Central memory CD8-positive, alpha-beta T cell (primary cell): ENCODE data around the gene S100A10.

Source experiments
- ATAC-seq: fragments of 150-1000 bp; cut with Tn5 transposase; replicated peaks from 2 replicates; pipeline ENCODE4 v1.10.0; 2022; ENCODE audit warnings: mild to moderate bottlenecking, moderate FRiP score, moderate number of reproducible peaks; ENCODE audit not compliant: poor library complexity, severe bottlenecking; ENCODE audit errors: extremely low read depth
- DNase-seq, 2 donors: peaks; one replicate each; pipeline ENCODE4 v3.0.0; 2021; ENCODE audit warnings: low spot score in 2 of 2
- H3K27ac Mint-ChIP-seq: one replicate; pipeline ENCODE4 v1.8.0; 2022; ENCODE audit warnings: low read depth, mild to moderate bottlenecking, moderate library complexity, mixed read lengths
- H3K27me3 Mint-ChIP-seq: one replicate; pipeline ENCODE4 v1.8.0; 2022; ENCODE audit warnings: mixed read lengths
- H3K36me3 Mint-ChIP-seq: one replicate; pipeline ENCODE4 v1.8.0; 2022; ENCODE audit warnings: mild to moderate bottlenecking, moderate library complexity, mixed read lengths; ENCODE audit not compliant: insufficient read depth
- H3K4me1 Mint-ChIP-seq: one replicate; pipeline ENCODE4 v1.8.0; 2022; ENCODE audit warnings: mixed read lengths
- H3K4me3 Mint-ChIP-seq: one replicate; pipeline ENCODE4 v1.8.0; 2022; ENCODE audit warnings: mild to moderate bottlenecking, moderate library complexity, mixed read lengths
- H3K9me3 Mint-ChIP-seq: one replicate; pipeline ENCODE4 v1.8.0; 2022; ENCODE audit warnings: mixed read lengths

Gene S100A10

DNA sequence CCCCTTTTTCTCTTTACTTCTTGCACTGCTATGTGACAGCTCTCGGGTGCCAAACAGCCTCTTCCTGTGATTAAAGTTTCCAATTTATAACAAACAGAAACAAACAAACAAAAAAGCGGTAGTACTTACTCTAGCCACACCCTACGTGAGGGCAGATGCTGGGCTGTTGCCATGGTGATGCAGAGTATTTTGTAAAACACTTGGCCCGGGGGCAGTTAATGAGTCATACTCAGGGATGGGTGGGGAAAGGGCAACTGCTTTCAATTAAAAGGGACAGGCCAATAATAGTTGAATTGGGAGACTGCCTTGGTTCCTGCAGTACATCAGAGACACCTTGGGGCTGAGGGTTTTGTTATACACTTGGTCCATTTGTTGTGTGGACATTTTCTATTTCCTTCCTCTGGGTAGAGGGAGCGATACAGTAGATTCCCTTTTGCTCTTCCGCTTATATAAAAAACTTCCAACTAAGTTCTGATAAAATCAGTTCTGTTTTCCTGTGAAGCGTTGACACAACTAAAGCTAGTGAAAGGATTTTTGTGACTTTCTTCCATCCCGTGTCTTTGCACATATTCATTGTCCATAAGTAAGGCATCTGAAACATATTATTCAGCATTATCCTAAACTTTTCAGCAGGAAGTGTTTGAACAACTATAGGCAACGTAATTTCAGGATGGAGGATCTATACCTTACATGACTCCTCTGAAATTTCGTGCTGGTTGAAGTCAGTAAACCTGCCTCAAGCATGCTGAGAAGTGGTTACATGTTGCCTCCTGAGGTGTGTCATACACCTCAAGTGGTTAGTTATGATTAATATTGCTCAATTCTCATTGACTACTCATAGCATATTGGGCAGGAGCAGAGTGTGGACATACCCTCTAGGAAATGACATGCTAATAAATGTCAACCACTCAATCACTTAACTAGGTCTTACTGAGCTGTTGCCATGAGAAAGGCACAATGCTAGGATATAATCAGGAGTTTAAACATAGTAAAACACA is 47.6 kb downstream of the S100A10 start:
- H3K36me3 Mint-ChIP-seq: peaks cover 15% of the 10 kb centered on the region
- H3K27me3 Mint-ChIP-seq: no peaks in the 10 kb centered on the region
- DNase-seq (peak; percentile 67 to 93), ATAC-seq (peak; percentile 89)
- peak overlapping the region; percentile 58 for H3K4me3 Mint-ChIP-seq
- H3K4me1 Mint-ChIP-seq: peaks cover 33% of the 10 kb centered on the region
- no peaks in the 10 kb centered on the region for H3K9me3 Mint-ChIP-seq
- peak overlapping the region; percentile 97 for H3K27ac Mint-ChIP-seq

DNA sequence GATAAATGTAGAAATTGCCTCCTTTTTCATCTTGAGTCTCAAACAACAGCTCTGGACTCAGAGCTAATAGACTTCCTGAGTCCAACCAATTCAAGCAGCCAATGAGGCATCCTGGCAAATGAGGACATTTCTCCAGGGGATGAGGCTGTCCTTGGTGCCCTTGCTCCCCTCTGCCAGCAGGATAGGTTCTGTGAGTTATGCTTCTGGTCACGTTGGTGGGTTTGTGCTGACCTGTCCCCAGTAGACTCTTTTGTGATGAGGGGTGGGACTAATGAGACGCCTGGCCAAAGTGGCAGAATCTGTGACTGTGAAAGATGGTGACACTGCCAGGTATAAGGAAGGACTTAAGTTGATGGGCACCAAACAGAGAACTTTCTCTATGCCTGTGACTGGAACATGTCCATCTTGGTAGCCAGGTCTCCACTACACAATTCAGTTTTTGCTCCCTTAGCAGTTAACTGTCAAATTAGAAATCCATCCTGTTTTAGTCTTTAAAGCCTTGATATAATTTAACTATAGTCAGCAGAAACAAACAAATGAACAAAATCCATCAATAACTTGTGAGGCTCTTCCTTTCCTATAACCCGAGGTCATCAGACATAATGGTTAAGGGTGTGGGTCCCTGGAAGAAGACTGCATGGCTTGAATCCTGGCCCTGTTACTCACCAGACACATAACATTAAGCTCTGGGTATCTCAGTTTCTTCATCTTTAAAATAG is 48.6 kb downstream of the S100A10 start:
- Mint-ChIP-seq H3K4me3 (peak overlapping the region; percentile 58), H3K4me1 (peaks cover 34% of the 10 kb centered on the region)
- ATAC-seq: no peak

DNA sequence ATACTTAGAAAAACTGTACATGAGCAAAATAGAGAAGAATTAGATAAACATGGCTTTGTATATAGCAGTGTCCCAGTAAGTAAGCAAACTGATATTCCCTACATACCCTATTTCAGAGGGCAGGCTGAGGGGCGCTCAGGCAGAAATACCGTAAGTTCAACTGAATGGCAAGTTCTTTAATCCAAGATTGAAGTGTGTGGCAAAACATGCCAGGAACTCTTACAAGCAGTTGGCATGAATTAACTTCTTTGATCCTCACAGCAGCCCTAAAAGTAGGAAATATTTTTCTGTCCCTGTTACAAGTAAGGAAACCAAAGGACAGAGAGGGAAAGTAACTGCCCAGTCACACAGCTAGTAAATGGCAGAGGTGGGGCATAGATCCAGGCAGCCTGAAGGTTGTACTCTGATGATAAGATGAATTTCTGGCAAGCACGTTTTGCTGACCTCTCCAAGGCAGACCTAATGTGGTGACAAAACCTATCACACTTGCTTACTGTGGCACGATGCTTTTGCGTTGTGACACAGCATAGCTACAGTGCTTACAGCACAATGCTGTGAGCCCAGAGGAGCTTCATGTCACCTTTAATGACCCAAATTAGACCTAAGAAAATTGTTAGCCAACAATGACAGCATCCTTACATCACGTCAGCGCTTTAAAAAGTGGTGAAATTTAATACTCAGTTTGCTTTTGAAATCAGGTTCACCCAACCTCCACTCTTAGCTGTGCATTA is 49.4 kb downstream of the S100A10 start:
- no peak for DNase-seq
- Mint-ChIP-seq H3K4me1 (peaks cover 33% of the 10 kb centered on the region), H3K27me3 (no peaks in the 10 kb centered on the region), H3K36me3 (peaks cover 17% of the 10 kb centered on the region), H3K27ac (peak overlapping the region; percentile 97), H3K4me3 (no peak overlapping the region), H3K9me3 (no peaks in the 10 kb centered on the region)
- ATAC-seq: no peak

More for the DNA sequence above, 48.6 kb downstream of the S100A10 start:
- no peak for DNase-seq
- H3K27ac Mint-ChIP-seq: peak overlapping the region; percentile 97
- no peaks in the 10 kb centered on the region for H3K27me3 Mint-ChIP-seq
- H3K36me3 Mint-ChIP-seq: peaks cover 17% of the 10 kb centered on the region
- H3K9me3 Mint-ChIP-seq: no peaks in the 10 kb centered on the region

DNA sequence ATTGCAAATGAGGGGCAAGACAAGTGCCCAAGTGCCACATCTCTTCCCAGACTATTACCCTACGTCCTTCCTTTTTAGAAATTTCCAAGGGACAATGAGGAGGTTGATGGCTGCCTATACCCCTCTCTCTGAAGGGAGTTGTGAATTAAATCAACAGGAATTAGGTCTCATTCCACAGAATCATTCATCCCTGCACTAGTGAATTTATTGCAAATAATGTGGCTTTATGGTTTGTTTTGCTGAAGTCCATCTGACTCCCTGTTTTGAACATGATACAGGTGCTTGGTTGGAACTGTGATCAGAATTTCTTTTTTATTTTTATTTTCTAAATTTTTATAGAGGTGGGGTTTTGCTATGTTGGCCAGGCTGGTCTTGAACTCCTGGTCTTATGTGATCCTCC is 50.1 kb downstream of the S100A10 start:
- ATAC-seq (no peak), DNase-seq (no peak)
- Mint-ChIP-seq H3K27me3 (no peaks in the 10 kb centered on the region), H3K36me3 (peaks cover 17% of the 10 kb centered on the region), H3K4me1 (peaks cover 29% of the 10 kb centered on the region), H3K4me3 (no peak overlapping the region), H3K9me3 (no peaks in the 10 kb centered on the region), H3K27ac (peak overlapping the region; percentile 97)

DNA sequence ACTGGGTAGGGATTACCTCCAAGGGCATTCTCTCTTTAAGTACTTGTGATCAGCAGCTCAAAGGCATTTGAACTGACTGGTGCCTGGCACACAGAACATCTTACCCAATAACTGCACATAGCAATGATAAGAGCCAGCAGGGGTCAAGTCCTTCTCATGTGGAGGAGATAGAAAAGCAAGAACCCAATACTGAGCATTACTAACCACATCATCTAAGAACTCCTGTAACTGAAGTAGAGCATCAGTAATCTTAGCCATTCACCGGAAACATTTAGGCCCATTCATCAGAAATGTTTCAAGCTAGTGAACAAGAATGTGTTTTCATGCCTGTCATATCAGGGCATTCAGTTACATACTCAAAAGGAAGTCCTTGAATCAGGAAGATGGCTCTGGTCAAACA is 50.8 kb downstream of the S100A10 start:
- H3K36me3 Mint-ChIP-seq: peaks cover 17% of the 10 kb centered on the region
- H3K9me3 Mint-ChIP-seq: no peaks in the 10 kb centered on the region
- H3K4me1 Mint-ChIP-seq: peaks cover 29% of the 10 kb centered on the region
- no peak for ATAC-seq
- peak overlapping the region; percentile 86 for H3K27ac Mint-ChIP-seq
- H3K4me3 Mint-ChIP-seq: no peak overlapping the region
- no peaks in the 10 kb centered on the region for H3K27me3 Mint-ChIP-seq
- DNase-seq: no peak

DNA sequence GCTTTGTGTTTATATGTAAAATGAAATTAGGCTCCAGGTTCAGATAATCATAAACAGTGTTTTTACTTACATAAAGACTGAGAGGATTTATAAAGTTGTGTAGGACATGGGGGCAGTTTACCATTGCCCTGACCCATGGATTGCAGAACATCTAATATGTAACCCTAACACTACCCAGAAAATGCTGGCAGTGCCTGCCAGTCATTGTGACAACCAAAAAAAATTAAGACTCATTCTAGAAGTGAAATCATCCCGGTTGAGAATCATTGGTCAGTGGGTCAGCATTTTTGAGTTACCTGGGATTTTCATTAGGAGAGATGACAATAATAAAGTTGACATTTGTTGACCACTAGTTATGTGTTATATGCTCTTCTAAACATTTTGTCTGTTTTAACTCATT is 53.1 kb downstream of the S100A10 start:
- peaks cover 12% of the 10 kb centered on the region for H3K36me3 Mint-ChIP-seq
- ATAC-seq (no peak), DNase-seq (no peak)
- H3K4me3 Mint-ChIP-seq: no peak overlapping the region
- H3K27me3 Mint-ChIP-seq: no peaks in the 10 kb centered on the region
- peaks cover 14% of the 10 kb centered on the region for H3K4me1 Mint-ChIP-seq
- H3K9me3 Mint-ChIP-seq: no peaks in the 10 kb centered on the region
- no peak overlapping the region for H3K27ac Mint-ChIP-seq

DNA sequence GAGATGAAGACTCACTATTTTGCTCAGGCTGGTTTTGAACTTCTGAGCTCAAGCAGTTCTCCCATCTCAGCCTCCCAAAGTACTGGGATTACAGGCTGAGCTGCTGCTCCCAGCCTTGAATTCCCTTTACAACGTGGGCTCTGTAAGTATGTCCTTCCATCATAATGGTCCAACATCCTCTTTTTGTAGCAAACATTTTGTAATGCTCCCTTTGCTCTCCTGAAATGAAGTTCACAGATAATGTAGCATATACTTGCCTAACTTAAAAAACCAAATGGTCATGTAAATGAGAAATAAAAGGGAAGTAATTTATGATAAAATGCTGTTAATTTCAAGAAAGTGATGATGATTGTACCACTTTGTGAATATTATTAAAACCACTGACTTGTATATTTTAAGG is 53.9 kb downstream of the S100A10 start:
- no peak overlapping the region for H3K4me3 Mint-ChIP-seq
- H3K9me3 Mint-ChIP-seq: no peaks in the 10 kb centered on the region
- DNase-seq (no peak), ATAC-seq (no peak)
- H3K4me1 Mint-ChIP-seq: peaks cover 7% of the 10 kb centered on the region
- H3K36me3 Mint-ChIP-seq: peaks cover 11% of the 10 kb centered on the region
- peaks cover 7% of the 10 kb centered on the region for H3K27me3 Mint-ChIP-seq
- H3K27ac Mint-ChIP-seq: no peak overlapping the region

DNA sequence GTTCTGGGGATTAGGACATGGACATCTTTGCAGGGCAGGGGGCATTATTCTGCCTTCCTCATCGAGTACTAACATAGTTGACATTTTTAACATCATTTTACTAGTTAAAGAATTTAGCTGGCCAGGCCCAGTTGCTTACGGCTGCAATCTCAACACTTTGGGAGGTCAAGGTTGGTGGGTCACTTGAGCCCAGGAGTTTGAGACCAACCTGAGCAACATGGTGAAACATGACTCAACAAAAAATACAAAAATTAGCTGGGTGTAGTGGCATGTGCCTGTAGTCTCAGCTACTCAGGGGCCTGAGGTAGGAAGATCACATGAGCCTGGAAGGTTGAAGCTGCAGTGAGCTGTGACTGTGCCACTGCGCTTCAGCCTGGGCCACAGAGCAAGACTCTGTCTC is 54.5 kb downstream of the S100A10 start:
- H3K4me3 Mint-ChIP-seq: no peak overlapping the region
- peaks cover 10% of the 10 kb centered on the region for H3K36me3 Mint-ChIP-seq
- ATAC-seq (no peak), DNase-seq (no peak)
- H3K27ac Mint-ChIP-seq: no peak overlapping the region
- peaks cover 9% of the 10 kb centered on the region for H3K4me1 Mint-ChIP-seq
- no peaks in the 10 kb centered on the region for H3K9me3 Mint-ChIP-seq
- peaks cover 8% of the 10 kb centered on the region for H3K27me3 Mint-ChIP-seq

DNA sequence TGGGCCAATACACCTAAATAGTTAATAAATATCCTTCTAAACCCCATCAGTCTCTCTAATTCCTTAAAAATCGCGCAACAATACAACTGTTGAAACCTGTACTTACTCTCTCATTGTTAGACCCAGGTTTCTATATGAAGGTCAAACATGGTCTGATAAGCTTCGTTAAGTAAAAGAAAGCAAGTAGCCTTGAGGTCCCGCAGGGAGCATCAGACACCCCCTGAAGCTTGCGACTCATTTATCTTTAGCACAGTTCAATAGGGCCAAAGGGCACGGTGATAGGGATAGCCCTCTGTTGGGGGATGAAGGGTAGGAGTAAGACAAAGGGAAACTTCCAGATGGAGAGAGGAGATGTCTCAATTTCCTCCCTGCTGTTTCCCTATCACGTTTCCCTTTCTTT is 57.0 kb downstream of the S100A10 start:
- ATAC-seq (no peak), DNase-seq (no peak)
- Mint-ChIP-seq H3K4me3 (no peak overlapping the region), H3K27ac (no peak overlapping the region), H3K36me3 (peaks cover 6% of the 10 kb centered on the region), H3K9me3 (no peaks in the 10 kb centered on the region), H3K4me1 (peaks cover 13% of the 10 kb centered on the region), H3K27me3 (peaks cover 8% of the 10 kb centered on the region)

DNA sequence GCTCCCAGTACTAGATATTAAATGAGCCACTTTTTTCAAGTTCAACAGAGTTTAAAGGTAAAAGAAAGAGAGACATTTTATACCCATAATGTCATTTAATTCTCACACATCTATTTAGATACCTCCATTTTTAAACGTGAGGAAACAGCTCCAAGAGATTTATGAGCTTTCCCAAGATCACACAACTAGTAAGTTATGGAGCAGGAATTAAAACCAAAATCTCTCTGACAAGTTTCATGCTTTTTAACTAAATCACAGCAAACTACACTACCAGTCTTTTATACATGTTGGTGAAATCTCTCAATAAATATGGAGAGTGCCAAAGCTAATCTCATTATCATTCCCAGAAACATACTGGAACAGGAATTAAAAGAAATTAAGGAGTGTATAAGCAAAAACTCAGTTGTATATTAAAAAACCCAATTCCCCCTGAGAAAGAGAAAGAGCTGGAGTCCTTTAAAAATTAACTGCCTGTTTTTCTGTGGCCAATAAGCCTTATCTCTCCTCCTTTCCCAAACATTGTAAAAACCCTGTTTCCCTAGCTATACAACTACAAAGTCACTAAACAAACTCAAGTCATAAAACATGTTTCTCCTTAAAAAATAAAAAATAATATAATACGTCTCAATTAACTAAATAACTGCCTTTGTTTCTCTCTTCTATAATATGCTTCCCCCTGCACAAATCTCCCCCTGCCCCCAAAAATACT is 57.6 kb downstream of the S100A10 start:
- peaks cover 7% of the 10 kb centered on the region for H3K4me1 Mint-ChIP-seq
- no peaks in the 10 kb centered on the region for H3K9me3 Mint-ChIP-seq
- H3K27ac Mint-ChIP-seq: no peak overlapping the region
- H3K27me3 Mint-ChIP-seq: peaks cover 8% of the 10 kb centered on the region
- no peak for DNase-seq
- peaks cover 3% of the 10 kb centered on the region for H3K36me3 Mint-ChIP-seq
- no peak overlapping the region for H3K4me3 Mint-ChIP-seq
- ATAC-seq: no peak

DNA sequence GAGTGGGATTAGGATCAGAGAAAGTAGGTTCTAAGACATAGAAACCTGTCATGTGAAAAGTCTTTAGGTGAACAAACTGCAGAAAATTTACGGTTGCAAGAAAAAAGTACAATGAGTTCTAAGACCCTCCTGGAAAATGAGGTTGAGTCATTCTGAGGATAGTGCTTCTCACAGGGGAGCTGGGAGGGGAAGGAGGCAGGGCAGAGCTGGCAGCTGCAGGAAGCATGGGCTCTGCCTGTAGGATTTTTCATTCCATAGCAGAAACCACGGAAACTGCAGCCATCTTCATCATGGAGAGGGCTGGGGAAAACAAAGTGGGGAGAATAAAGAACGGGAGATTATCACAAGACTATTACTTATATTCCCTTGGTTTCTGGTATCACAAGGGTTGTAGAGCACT is 58.5 kb downstream of the S100A10 start:
- H3K4me3 Mint-ChIP-seq: no peak overlapping the region
- peaks cover 2% of the 10 kb centered on the region for H3K36me3 Mint-ChIP-seq
- H3K9me3 Mint-ChIP-seq: no peaks in the 10 kb centered on the region
- DNase-seq (no peak), ATAC-seq (no peak)
- peak overlapping the region; percentile 20 for H3K27ac Mint-ChIP-seq
- H3K4me1 Mint-ChIP-seq: peaks cover 6% of the 10 kb centered on the region
- H3K27me3 Mint-ChIP-seq: peaks cover 8% of the 10 kb centered on the region

DNA sequence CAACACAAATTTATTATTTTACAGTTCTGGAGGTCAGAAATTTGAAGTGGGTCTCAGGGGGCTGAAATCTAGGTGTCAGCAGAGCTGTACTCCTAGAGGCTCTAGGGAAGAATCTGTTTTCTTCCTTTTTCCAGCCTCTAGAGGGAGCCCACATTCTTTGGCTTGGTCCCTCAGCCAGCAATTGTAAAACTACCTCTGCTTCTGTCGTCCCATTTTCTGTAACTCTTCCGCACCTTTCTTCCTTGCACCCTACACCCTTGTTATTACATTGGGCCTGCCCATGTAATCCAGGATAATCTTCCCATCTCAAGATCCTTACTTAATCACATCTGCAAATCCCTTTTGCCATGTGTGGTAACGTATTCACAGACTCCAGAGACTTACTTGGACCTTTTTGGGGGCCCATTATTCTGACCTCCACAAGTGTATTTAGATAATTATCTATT is 59.6 kb downstream of the S100A10 start:
- peaks cover 6% of the 10 kb centered on the region for H3K4me1 Mint-ChIP-seq
- ATAC-seq (peak; percentile 75), DNase-seq (peak in 1 of 2 donors; percentile 53)
- H3K27ac Mint-ChIP-seq: peak overlapping the region; percentile 69
- H3K36me3 Mint-ChIP-seq: peaks cover 1% of the 10 kb centered on the region
- peaks cover 8% of the 10 kb centered on the region for H3K27me3 Mint-ChIP-seq
- no peak overlapping the region for H3K4me3 Mint-ChIP-seq
- H3K9me3 Mint-ChIP-seq: no peaks in the 10 kb centered on the region
